T-helper 1 cell (primary cell): ENCODE measurements around the gene MYOF.
A peak's percentile ranks its signal among the peaks of the same experiment; 100 is the strongest.
"Not testable (repeated sequence)": the region's sequence is repeated elsewhere in the genome, so short reads cannot be mapped to it uniquely, and the experiment has no call there.

Source experiments
- DNase-seq, 5 donors: peaks; one replicate each; pipeline ENCODE4 v3.0.0-alpha.2; 2012 to 2020

The MYOF gene

GRCh38 chr10:93420091-93420490, 62.0 kb downstream of the MYOF start:
- no peak for DNase-seq

GRCh38 chr10:93419016-93419415, 63.1 kb downstream of the MYOF start:
- DNase-seq = not testable (repeated sequence)

- DNase-seq = no peak
Measured at GRCh38 chr10:93417921-93418320, 64.2 kb downstream of the MYOF start.

- DNase-seq = no peak
Measured at GRCh38 chr10:93417266-93417665, 64.9 kb downstream of the MYOF start.

- no peak for DNase-seq
Measured at GRCh38 chr10:93416824-93417223, 65.3 kb downstream of the MYOF start.

- no peak for DNase-seq
Measured at GRCh38 chr10:93415693-93416092, 66.4 kb downstream of the MYOF start.

- peak in 2 of 5 donors; percentile 24 to 80 for DNase-seq
Measured at GRCh38 chr10:93413252-93413689, 68.9 kb downstream of the MYOF start.

GRCh38 chr10:93412801-93413200, 69.3 kb downstream of the MYOF start:
- DNase-seq = no peak

GRCh38 chr10:93410697-93411348, 71.3 kb downstream of the MYOF start:
- peak in 1 of 5 donors; percentile 20 for DNase-seq

GRCh38 chr10:93408783-93409182, 73.4 kb downstream of the MYOF start:
- no peak for DNase-seq

- DNase-seq = no peak
Measured at GRCh38 chr10:93406364-93407145, 75.6 kb downstream of the MYOF start.

- no peak for DNase-seq
Measured at GRCh38 chr10:93404048-93404354, 78.1 kb downstream of the MYOF start.

GRCh38 chr10:93403152-93404047, 78.7 kb downstream of the MYOF start:
- no peak for DNase-seq

- DNase-seq = no peak
Measured at GRCh38 chr10:93402192-93402591, 79.9 kb downstream of the MYOF start.

- DNase-seq = peak in 1 of 5 donors; percentile 16
Measured at GRCh38 chr10:93398528-93398927, 83.6 kb downstream of the MYOF start.

GRCh38 chr10:93397020-93397419, 85.1 kb downstream of the MYOF start:
- DNase-seq = no peak

GRCh38 chr10:93393211-93393610, 88.9 kb downstream of the MYOF start:
- DNase-seq = no peak

GRCh38 chr10:93392121-93392520, 90.0 kb downstream of the MYOF start:
- DNase-seq = no peak

GRCh38 chr10:93390306-93391090, 91.6 kb downstream of the MYOF start:
- DNase-seq = no peak

- DNase-seq = peak in 1 of 5 donors; percentile 67
Measured at GRCh38 chr10:93386631-93387369, 95.3 kb downstream of the MYOF start.

- DNase-seq = no peak
Measured at GRCh38 chr10:93385345-93385744, 96.8 kb downstream of the MYOF start.

GRCh38 chr10:93384006-93384405, 98.1 kb downstream of the MYOF start:
- no peak for DNase-seq
